Right atrium auricular region (tissue), 2 donors: ENCODE results near the gene SLC12A4. TPM values are rescaled to one million over a fixed set of nuclear protein-coding genes. Genes with fewer than 3 reads are reported as not detected.

Experiments
- DNase-seq: peaks from one replicate; pipeline ENCODE4 v3.0.0-alpha.2; 2019; ENCODE audit warnings: low spot score
- H3K27ac ChIP-seq, 2 donors: fragments of 200-600 bp; sonication (generic); 1 replicate in 1 of 2; 2 replicates in 1 of 2; pipeline ENCODE4 v1.5.1; 2016 to 2019
- H3K27me3 ChIP-seq, 2 donors: fragments of 200-600 bp; sonication (generic); one replicate each; pipeline versions ENCODE4 v1.5.1 to v1.6.0; 2017 to 2019
- H3K36me3 ChIP-seq: fragments of 200-600 bp; sonication (generic); one replicate; pipeline ENCODE4 v1.5.1; 2016
- H3K4me1 ChIP-seq, 2 donors: fragments of 200-600 bp; sonication (generic); one replicate each; pipeline versions ENCODE4 v1.5.1 to v1.6.0; 2017 to 2019
- H3K4me3 ChIP-seq, 2 donors: fragments of 200-600 bp; sonication (generic); 1 replicate in 1 of 2; 2 replicates in 1 of 2; pipeline ENCODE4 v1.5.1; 2017 to 2019; ENCODE audit warnings: mild to moderate bottlenecking in 1 of 2, moderate library complexity in 1 of 2
- H3K9me3 ChIP-seq, 2 donors: fragments of 200-600 bp; sonication (generic); one replicate each; pipeline ENCODE4 v1.5.1; 2019
- total RNA-seq, 2 donors: library from RNA; depleted of rRNA; stranded (reverse); fragments of >200 nt; gene quantifications; one replicate each; pipeline ENCODE4 v1.1.0, GENCODE V29; 2016
- TF ChIP-seq, protein P1 (sequence below), 2 donors: fragments of 200-600 bp; sonication (generic); IDR thresholded peaks; one replicate each; pipeline ENCODE4 v1.5.1; 2019; ENCODE audit warnings: antibody characterized with exemption in 2 of 2

SLC12A4 gene
- total RNA-seq, 2 donors from 2014 or later: 39.5 to 85.9 TPM

DNA sequence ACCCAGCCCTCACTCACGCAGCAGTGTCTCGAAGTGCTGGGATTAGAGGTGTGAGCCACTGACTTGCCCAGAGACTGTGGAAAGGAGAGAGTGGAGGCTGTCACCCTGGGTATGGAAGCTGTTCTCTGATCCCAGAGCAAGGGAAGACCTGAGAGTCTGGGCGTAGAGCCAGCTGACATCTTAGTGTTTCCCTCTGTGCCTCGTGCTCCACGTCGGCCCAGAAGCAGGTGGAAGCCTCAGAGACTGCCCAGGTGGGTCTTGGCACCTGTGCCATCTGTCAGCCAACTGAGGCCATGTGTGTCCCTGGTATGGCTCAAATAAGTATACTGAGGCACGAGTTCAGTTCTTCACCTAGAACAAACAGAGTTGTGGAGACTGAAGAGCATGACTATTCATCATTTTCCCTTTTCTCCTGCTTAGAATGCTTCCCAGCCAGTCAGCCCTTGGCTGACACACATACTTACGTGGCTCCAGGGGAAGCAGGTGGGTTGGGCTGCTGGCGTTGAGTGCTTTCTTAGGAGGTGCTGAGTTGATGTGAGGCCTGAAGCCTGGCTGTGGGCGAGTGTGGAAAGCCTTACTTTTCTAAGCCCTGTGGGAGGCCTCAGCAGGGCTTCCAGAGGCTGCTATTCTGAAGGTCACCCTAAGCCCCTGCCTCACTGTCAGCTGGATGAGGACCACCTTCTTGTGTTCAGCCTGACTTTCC, 44.9 kb downstream of the SLC12A4 start:
- H3K4me1 ChIP-seq: peaks cover 0 to 70% of the 10 kb centered on the region in 2 donors
- no peaks in the 10 kb centered on the region for H3K9me3 ChIP-seq
- peak overlapping the region; percentile 19 to 39 for H3K27ac ChIP-seq
- DNase-seq: no peak
- TF ChIP-seq, protein P1, sequence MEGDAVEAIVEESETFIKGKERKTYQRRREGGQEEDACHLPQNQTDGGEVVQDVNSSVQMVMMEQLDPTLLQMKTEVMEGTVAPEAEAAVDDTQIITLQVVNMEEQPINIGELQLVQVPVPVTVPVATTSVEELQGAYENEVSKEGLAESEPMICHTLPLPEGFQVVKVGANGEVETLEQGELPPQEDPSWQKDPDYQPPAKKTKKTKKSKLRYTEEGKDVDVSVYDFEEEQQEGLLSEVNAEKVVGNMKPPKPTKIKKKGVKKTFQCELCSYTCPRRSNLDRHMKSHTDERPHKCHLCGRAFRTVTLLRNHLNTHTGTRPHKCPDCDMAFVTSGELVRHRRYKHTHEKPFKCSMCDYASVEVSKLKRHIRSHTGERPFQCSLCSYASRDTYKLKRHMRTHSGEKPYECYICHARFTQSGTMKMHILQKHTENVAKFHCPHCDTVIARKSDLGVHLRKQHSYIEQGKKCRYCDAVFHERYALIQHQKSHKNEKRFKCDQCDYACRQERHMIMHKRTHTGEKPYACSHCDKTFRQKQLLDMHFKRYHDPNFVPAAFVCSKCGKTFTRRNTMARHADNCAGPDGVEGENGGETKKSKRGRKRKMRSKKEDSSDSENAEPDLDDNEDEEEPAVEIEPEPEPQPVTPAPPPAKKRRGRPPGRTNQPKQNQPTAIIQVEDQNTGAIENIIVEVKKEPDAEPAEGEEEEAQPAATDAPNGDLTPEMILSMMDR (IDR thresholded peaks at IDR 0.05): no peak
- no peak overlapping the region for H3K4me3 ChIP-seq
- H3K36me3 ChIP-seq: peaks cover 10% of the 10 kb centered on the region
- H3K27me3 ChIP-seq: no peaks in the 10 kb centered on the region

DNA sequence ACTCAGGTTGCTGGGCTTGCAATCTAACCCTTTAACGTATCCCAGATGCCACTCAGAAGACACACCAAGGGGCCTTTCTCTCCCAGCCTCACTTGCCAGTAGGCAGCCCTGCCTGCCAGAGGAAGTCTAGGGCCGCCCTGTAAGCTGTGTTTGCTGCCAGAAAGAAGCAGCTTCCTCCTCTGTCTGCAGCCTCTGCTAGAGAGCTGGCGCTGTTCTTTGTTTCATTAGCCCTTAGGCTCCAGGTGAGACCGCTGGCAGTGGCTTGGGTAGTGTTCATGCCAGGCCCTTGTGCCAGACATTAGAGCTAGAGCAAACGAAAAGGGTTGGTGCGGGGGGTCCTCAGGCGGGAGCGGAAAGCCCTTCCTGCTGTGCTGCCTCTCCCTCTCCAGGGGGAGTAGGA, 45.7 kb downstream of the SLC12A4 start:
- Histone ChIP-seq H3K27ac (peak overlapping the region in 1 of 2 donors; percentile 39), H3K4me3 (no peak overlapping the region), H3K36me3 (peaks cover 5% of the 10 kb centered on the region), H3K4me1 (peaks cover 0 to 75% of the 10 kb centered on the region in 2 donors), H3K27me3 (no peaks in the 10 kb centered on the region), H3K9me3 (no peaks in the 10 kb centered on the region)
- no peak for DNase-seq
- TF ChIP-seq, protein P1 (IDR thresholded peaks at IDR 0.05): no peak

DNA sequence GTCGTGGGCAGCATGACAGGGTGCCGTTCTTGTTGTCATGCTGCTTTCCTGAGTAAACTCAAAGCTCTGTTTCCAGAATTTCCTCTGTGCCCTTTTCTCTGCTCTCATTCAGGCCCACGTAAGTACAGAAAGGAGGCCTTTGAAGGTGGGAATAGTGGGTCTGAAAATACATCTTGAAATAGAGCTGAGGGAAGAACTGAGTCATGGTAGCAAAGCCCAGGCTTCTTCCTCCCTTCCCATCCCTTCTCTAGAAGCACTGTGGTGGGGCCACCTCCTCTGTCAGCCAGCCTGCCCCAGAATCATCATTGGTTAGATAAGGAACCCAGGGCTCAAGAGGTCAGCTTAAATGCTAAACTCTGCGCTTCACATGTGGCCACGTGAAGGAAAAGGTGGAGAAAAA, 46.2 kb downstream of the SLC12A4 start:
- TF ChIP-seq, protein P1 (IDR thresholded peaks at IDR 0.05): no peak
- DNase-seq: no peak
- no peak overlapping the region for H3K27ac ChIP-seq
- no peak overlapping the region for H3K4me3 ChIP-seq
- peaks cover 0 to 80% of the 10 kb centered on the region in 2 donors for H3K4me1 ChIP-seq
- H3K27me3 ChIP-seq: no peaks in the 10 kb centered on the region
- H3K9me3 ChIP-seq: no peaks in the 10 kb centered on the region
- H3K36me3 ChIP-seq: peaks cover under 1% of the 10 kb centered on the region

DNA sequence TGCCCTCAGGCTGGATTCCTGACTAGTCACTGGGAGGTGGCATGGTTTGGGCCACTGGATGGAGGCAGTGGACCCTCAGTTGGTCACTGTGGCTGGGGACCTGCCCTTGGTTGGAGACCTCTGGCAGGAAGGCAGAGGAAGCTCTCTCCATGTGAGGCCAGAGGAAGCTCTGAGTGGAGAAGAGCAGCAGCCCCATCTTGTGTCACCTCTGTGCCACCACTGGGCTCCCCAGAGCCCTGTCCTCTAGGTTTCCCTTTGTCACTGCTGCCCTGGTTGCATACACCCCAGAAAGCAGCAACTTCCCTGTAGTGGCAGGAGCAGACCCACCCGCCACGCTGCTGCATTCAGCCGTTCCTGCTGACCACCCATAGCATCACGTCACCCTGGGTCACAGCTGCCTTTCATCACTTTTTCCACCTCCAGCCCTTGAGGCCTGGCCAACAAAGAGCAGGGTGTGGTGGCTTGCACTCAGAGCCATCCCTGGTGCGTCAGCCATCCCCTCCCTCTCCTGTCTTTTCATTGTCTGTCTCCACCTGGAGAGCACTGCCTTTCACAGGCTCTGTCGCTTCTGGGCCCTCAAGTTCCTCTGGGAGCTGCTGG, 48.7 kb downstream of the SLC12A4 start:
- Histone ChIP-seq H3K4me3 (no peak overlapping the region), H3K4me1 (peaks cover 0 to 80% of the 10 kb centered on the region in 2 donors), H3K27ac (peak overlapping the region; percentile 77 to 94), H3K27me3 (no peaks in the 10 kb centered on the region), H3K9me3 (no peaks in the 10 kb centered on the region), H3K36me3 (no peaks in the 10 kb centered on the region)
- no peak for DNase-seq
- TF ChIP-seq, protein P1 (IDR thresholded peaks at IDR 0.05): peak in 1 of 2 donors; percentile 44

DNA sequence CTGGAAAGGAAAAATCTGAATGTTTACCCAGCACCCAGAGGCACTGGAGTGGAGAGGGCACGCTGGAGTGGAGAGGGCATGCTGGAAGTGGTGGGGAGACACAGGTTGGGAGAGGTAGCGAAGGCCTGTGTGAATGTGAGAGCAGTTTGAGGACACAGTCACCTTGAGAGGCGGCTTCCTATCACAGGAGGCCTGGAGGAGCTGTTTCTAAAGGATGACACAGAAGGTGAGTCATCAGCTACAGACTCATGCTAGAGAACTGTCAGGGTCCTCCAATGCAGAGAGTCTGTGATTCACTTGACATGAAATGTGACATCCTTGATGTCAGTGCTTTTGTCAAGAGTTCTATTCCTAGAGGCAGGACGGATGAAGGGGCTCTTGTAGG, 50.6 kb downstream of the SLC12A4 start:
- H3K36me3 ChIP-seq: no peaks in the 10 kb centered on the region
- DNase-seq: no peak
- H3K27me3 ChIP-seq: no peaks in the 10 kb centered on the region
- TF ChIP-seq, protein P1 (IDR thresholded peaks at IDR 0.05): no peak
- no peak overlapping the region for H3K4me3 ChIP-seq
- no peaks in the 10 kb centered on the region for H3K9me3 ChIP-seq
- peaks cover 0 to 67% of the 10 kb centered on the region in 2 donors for H3K4me1 ChIP-seq
- peak overlapping the region; percentile 77 to 94 for H3K27ac ChIP-seq
